K562 (cell line): ENCODE measurements around the gene KRTAP10-12.

Experiments used
- CHCHD3 ChIP-seq: fragments of 250-450 bp; sonication (Bioruptor Pico); IDR thresholded peaks from 2 replicates; pipeline ENCODE4 v2.1.2; 2022; ENCODE audit warnings: mild to moderate bottlenecking
- EP300 ChIP-seq: IDR thresholded peaks from 2 replicates; pipeline ENCODE4 v1.6.1; 2012; ENCODE audit warnings: low read length, improper control_type of control experiment
- JUNB ChIP-seq: fragments of 450-650 bp; formaldehyde crosslinking; conservative IDR thresholded peaks from 2 replicates; pipeline ENCODE4 v1.4.0; 2020; ENCODE audit warnings: mild to moderate bottlenecking
- POLR2A ChIP-seq: fragments of 450-650 bp; conservative IDR thresholded peaks from 2 replicates; pipeline ENCODE4 v1.6.1; 2016
- SIN3B ChIP-seq: fragments of 450-650 bp; IDR thresholded peaks from 2 replicates; pipeline ENCODE4 v1.6.1; 2017; ENCODE audit warnings: low read depth, mild to moderate bottlenecking, moderate library complexity
- TF ChIP-seq, protein P1 (sequence below), 3 experiments: IDR thresholded peaks in 2 of 3; conservative IDR thresholded peaks in 1 of 3; 2 replicates each; pipeline ENCODE4 v1.5.1; 2011 to 2012; ENCODE audit warnings: low read length in 3 of 3, mild to moderate bottlenecking in 3 of 3, control low read depth in 2 of 3, improper control_type of control experiment in 1 of 3, inconsistent platforms in 1 of 3, low read depth in 1 of 3, mixed read lengths in 1 of 3, moderate library complexity in 1 of 3; ENCODE audit not compliant: insufficient read depth in 2 of 3

GRCh38 chr21:44692798-44693512, 4.0 kb upstream of the KRTAP10-12 start:
- TF ChIP-seq SIN3B, result no peak
- no peak for TF ChIP-seq CHCHD3 (CRISPR knock-in tag)
- no peak for TF ChIP-seq JUNB
- no peak for TF ChIP-seq EP300
- TF ChIP-seq, protein P1, sequence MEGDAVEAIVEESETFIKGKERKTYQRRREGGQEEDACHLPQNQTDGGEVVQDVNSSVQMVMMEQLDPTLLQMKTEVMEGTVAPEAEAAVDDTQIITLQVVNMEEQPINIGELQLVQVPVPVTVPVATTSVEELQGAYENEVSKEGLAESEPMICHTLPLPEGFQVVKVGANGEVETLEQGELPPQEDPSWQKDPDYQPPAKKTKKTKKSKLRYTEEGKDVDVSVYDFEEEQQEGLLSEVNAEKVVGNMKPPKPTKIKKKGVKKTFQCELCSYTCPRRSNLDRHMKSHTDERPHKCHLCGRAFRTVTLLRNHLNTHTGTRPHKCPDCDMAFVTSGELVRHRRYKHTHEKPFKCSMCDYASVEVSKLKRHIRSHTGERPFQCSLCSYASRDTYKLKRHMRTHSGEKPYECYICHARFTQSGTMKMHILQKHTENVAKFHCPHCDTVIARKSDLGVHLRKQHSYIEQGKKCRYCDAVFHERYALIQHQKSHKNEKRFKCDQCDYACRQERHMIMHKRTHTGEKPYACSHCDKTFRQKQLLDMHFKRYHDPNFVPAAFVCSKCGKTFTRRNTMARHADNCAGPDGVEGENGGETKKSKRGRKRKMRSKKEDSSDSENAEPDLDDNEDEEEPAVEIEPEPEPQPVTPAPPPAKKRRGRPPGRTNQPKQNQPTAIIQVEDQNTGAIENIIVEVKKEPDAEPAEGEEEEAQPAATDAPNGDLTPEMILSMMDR (IDR thresholded peaks at IDR 0.05 in 2 of 3, conservative IDR thresholded peaks at IDR 0.05 in 1 of 3; ENCODE audit: insufficient read depth in 2 of 3, low read depth in 1 of 3, low read length in 3 of 3), result no peak
- no peak for TF ChIP-seq POLR2A
